ENCODE measurements around the gene RELB. TPM values are rescaled to one million over a fixed set of nuclear protein-coding genes. Genes with fewer than 3 reads are reported as not detected.

RELB gene
- total and polyA plus RNA-seq, 10 of the 15 experiments (the other 5 are each of a cell fraction or from before 2014, with no cell fraction given) = 0.66 to 43.8 (median 12.8) TPM

GRCh38 chr19:45059258-45059965 is 58.1 kb downstream of the RELB start (continued):
- TF ChIP-seq ATF3 (IDR thresholded peaks at IDR 0.05; ENCODE audit: borderline replicate concordance, extremely low read depth, low read depth, low read length) (no peak), USF1 (IDR thresholded peaks at IDR 0.05; ENCODE audit: borderline replicate concordance, extremely low read length, insufficient read depth, low read depth, low read length) (no peak), RB1 (IDR thresholded peaks at IDR 0.05; ENCODE audit: borderline replicate concordance) (peak; percentile 41; the same call in 1 of the 2 replicates), SMARCA5 (IDR thresholded peaks at IDR 0.05) (peak; percentile 71; the same call in 1 of the 2 replicates), ZNF592 (IDR thresholded peaks at IDR 0.05) (no peak), ZNF217 (IDR thresholded peaks at IDR 0.05) (no peak), NBN (IDR thresholded peaks at IDR 0.05) (0 out of 2 replicates have a peak, but pooled peaks have one; percentile 17), MLLT1 (IDR thresholded peaks at IDR 0.05) (no peak), PRDM15 (CRISPR knock-in tag; IDR thresholded peaks at IDR 0.05) (no peak), E2F8 (IDR thresholded peaks at IDR 0.05; ENCODE audit: low read depth, partially characterized antibody) (no peak), POLR2AphosphoS2 (IDR thresholded peaks at IDR 0.05; ENCODE audit: low read depth, low read length) (no peak), MXI1 (IDR thresholded peaks at IDR 0.05; ENCODE audit: low read depth, low read length) (peak; percentile 18; the same call in 1 of the 2 replicates), BHLHE40 (IDR thresholded peaks at IDR 0.05; ENCODE audit: borderline replicate concordance in 1 of 2, low read depth in 2 of 2, low read length in 1 of 2) (0 out of 4 replicates have a peak, but pooled peaks of 1 of the 2 experiments have one; percentile 12), NFXL1 (IDR thresholded peaks at IDR 0.05; ENCODE audit: borderline replicate concordance) (no peak)
